HEK293T (cell line): ENCODE results near the gene PPP1R1A.

Experiments used
- HDGF ChIP-seq: fragments of 450-650 bp; IDR thresholded peaks from 2 replicates; pipeline ENCODE4 v1.6.1; 2017; ENCODE audit warnings: antibody characterized with exemption, borderline replicate concordance
- SP1 ChIP-seq: fragments of 450-650 bp; IDR thresholded peaks from 2 replicates; pipeline ENCODE4 v1.6.1; 2017
- TARDBP ChIP-seq: fragments of 450-650 bp; IDR thresholded peaks from 2 replicates; pipeline ENCODE4 v1.6.1; 2016
- ZNF384 ChIP-seq: fragments of 450-650 bp; IDR thresholded peaks from 2 replicates; pipeline ENCODE4 v1.6.1; 2016

- TF ChIP-seq ZNF384 (no peak), SP1 (no peak), TARDBP (no peak), HDGF (no peak)
These were observed 13.4 kb upstream of the PPP1R1A start for GRCh38 chr12:54601841-54602240.
